Subcutaneous abdominal adipose tissue (tissue), 5 donors: ENCODE measurements around the gene ZC3H12A.
A peak's percentile ranks its signal among the peaks of the same experiment; 100 is the strongest.

Experiments used
- H3K27ac ChIP-seq: one replicate; pipeline ENCODE4 v1.7.0; 2013; ENCODE audit warnings: low read depth, mild to moderate bottlenecking, inconsistent platforms, low read length, moderate library complexity
- H3K27me3 ChIP-seq, 5 donors: one replicate each; pipeline ENCODE4 v1.7.0; 2013; ENCODE audit warnings: low read length in 5 of 5, inconsistent platforms in 1 of 5; ENCODE audit not compliant: control insufficient read depth in 5 of 5, insufficient read depth in 4 of 5
- H3K36me3 ChIP-seq, 5 donors: one replicate each; pipeline ENCODE4 v1.7.0; 2013; ENCODE audit warnings: low read length in 5 of 5; ENCODE audit not compliant: control insufficient read depth in 5 of 5, insufficient read depth in 5 of 5
- H3K4me1 ChIP-seq, 5 donors: one replicate each; pipeline ENCODE4 v1.7.0; 2013; ENCODE audit warnings: low read length in 5 of 5, mild to moderate bottlenecking in 3 of 5, moderate library complexity in 1 of 5; ENCODE audit not compliant: control insufficient read depth in 5 of 5, insufficient read depth in 5 of 5
- H3K4me3 ChIP-seq, 5 donors: one replicate each; pipeline ENCODE4 v1.7.0; 2013; ENCODE audit warnings: low read length in 5 of 5, low read depth in 1 of 5
- H3K9ac ChIP-seq, 5 donors: one replicate each; pipeline ENCODE4 v1.7.0; 2013; ENCODE audit warnings: low read length in 5 of 5, mild to moderate bottlenecking in 4 of 5, moderate library complexity in 3 of 5
- H3K9me3 ChIP-seq, 5 donors: one replicate each; pipeline ENCODE4 v1.7.0; 2013; ENCODE audit warnings: low read length in 5 of 5; ENCODE audit not compliant: control insufficient read depth in 5 of 5
- donor health status: healthy.
- donor health status: healthy.
- donor health status: healthy.
- donor health status: healthy.
- donor health status: healthy.

Gene ZC3H12A

DNA sequence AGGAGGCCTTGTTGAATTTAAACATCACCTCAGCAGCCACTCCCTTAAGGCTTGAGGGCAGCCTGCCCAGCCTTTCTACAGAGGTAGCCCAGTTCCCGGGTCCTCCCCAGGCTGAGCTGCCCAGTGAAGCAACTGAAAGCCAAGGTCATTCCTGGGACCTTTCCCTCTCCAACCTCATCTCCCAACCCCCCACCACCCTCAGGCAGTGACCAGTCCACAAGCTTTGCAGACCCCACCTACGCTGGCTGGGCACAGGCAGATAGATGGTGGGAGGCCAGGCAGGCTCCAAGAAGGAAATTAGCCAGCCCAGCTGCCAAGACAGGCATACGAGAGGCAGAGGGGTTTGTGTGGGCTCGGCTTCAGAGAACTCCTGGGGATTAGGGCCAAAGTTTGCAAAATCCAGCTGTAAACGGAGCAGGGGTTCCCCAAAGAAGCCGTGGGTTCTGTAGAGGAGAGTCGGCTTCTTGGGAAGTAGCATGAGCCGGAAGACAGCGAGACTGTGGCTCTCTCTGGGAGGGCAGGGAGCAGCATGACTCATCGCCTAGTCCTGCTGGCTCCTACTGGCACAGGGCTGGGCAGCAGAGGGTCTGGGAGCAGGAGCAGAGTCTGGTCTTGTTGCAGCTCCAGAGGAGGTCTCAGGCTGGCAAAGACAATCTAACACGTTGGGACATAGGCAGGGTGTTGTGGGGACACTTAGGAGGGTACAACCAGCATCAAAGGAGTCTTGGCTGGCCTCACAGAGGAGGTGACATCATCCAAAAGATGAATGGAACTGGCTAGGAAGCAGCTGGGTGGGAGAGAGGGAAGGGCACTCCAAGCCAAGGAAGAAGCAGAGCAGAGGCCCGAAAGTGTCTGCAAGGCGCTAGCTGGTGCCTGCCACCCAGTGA lies 2.8 kb upstream of the ZC3H12A start:
- Histone ChIP-seq H3K4me3 (peak overlapping the region; percentile 8 to 52 (median 14)), H3K36me3 (peaks cover 0 to 8% (median 5%) of the 10 kb centered on the region in 5 donors), H3K27ac (peak overlapping the region; percentile 70), H3K9me3 (peaks cover 0 to under 1% (median 0%) of the 10 kb centered on the region in 5 donors), H3K27me3 (peaks cover 0 to 2% (median 0%) of the 10 kb centered on the region in 5 donors), H3K4me1 (peaks cover 22 to 51% (median 45%) of the 10 kb centered on the region in 5 donors), H3K9ac (peak overlapping the region in 4 of 5 donors; percentile 42 to 74 (median 60))

DNA sequence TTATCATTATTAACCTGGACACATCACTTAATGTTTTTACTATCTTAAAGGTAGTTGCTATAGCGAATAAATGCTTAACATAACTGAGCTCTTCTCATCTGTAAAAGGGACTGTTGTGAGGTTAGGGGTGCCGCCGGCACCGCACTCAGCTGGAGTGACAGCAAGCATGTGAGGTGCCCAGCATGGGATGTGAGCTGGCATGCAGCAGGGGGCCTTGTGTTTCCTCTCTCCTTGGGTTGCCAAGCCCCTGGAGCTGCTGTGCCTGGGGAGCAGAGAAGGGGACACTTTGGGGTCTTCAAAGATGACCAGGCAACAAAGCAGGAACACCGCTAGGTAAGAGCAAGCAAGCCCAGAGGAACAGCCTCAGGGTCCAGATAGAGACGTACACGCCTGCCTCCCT lies 2.1 kb upstream of the ZC3H12A start:
- Histone ChIP-seq H3K36me3 (peaks cover 0 to 11% (median 5%) of the 10 kb centered on the region in 5 donors), H3K4me3 (peak overlapping the region in 1 of 5 donors; percentile 4), H3K9ac (peak overlapping the region in 3 of 5 donors; percentile 40 to 74 (median 42)), H3K27ac (peak overlapping the region; percentile 70), H3K9me3 (peaks cover 0 to 3% (median 0%) of the 10 kb centered on the region in 5 donors), H3K4me1 (peaks cover 29 to 58% (median 52%) of the 10 kb centered on the region in 5 donors), H3K27me3 (peaks cover 0 to 3% (median 0%) of the 10 kb centered on the region in 5 donors)

DNA sequence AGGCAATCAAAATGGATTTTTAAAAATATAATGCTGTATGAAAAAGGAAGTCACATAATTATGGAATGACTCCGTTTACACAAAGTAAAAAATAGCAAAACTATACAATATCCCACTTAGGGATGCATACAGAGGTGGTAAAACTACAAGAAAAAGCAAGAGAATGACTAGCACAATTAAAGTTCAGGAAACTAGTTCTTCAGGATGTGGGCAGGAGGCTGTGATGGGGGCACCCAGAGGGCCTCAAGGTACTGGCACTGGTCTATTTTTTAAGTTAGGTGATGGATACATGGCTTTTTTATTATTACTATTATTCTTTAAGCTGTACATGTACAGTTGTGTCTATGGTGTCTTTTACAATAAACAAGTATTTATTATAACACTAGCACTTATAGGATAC lies 1.4 kb upstream of the ZC3H12A start:
- H3K27ac ChIP-seq, result peak overlapping the region; percentile 70
- H3K9me3 ChIP-seq, result peaks cover 0 to 3% (median 0%) of the 10 kb centered on the region in 5 donors
- H3K36me3 ChIP-seq, result peaks cover 0 to 16% (median 8%) of the 10 kb centered on the region in 5 donors
- no peak overlapping the region for H3K4me3 ChIP-seq
- peak overlapping the region in 1 of 5 donors; percentile 18 for H3K9ac ChIP-seq
- peaks cover 30 to 65% (median 59%) of the 10 kb centered on the region in 5 donors for H3K4me1 ChIP-seq
- H3K27me3 ChIP-seq, result peaks cover 0 to 3% (median 0%) of the 10 kb centered on the region in 5 donors

DNA sequence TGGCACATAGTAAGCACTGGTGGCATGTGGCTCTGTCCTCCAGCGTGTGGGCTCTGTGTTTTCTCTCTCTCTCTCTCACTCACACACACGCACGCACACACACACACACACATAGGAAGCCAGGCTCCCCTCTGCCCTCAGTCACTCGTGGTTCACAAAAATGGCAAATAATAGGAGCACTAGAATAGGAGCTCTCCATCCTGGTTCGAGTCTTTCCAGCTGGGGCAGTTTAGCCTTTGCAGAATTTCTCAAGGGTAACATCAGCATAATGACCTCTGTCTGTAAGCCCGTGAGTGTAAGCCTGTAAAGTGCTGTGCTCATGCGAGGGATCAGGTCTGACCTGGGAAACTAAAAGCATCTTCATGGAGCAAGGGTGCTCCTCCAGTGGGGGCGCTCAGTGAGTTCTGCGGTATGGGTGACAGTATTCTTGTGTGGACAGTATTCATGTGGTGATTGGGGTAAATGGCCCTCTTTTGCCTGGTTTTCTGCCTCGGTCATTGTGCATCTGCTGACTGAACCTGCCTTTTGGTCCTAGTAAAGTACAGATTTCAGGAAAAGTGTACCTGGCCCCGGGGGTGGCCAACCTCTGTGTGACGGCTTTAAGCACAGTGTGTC lies 842 bp upstream of the ZC3H12A start:
- Histone ChIP-seq H3K9me3 (peaks cover 0 to 3% (median 0%) of the 10 kb centered on the region in 5 donors), H3K27me3 (peaks cover 0 to 3% (median 0%) of the 10 kb centered on the region in 5 donors), H3K9ac (peak overlapping the region; percentile 18 to 94 (median 89)), H3K36me3 (peaks cover 0 to 21% (median 13%) of the 10 kb centered on the region in 5 donors), H3K4me1 (peaks cover 35 to 71% (median 65%) of the 10 kb centered on the region in 5 donors), H3K4me3 (peak overlapping the region; percentile 79 to 95 (median 91)), H3K27ac (peak overlapping the region; percentile 70)

DNA sequence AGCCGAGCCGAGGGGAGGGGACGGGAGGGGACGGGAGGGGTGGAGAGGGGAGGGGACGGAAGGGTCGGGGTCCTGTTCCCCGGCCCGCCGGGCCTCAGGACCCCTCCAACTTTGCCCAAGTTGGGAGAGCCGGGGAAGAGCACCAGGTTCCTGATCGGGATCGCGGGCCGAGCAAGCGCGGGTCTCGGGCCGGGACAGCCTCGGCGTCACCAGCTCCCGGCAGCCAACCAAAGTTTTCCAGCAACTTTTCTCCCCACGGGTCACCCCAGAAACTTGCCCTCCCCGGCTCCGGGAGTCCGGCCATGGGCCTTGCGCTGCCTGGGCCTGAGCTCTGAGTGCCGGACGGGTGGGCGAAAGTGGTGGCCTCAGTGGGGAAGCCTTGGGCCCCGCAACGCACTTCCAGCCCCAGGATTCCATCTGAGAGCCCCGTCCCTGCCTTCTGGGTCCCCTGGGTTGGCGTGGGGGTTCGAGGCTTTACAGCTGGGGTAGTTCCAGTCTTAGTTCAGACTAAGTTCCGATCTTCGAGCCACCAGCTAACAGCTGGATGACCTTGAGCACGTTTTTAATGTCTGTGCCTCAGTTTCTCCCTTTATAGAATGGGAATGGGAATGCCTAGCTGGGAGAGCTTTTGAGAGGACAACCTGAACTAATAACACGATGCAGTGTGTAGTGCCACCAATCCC lies 458 bp downstream of the ZC3H12A start:
- Histone ChIP-seq H3K27ac (peak overlapping the region; percentile 98), H3K9me3 (peaks cover 0 to 3% (median 0%) of the 10 kb centered on the region in 5 donors), H3K4me3 (peak overlapping the region; percentile 82 to 94 (median 90)), H3K27me3 (peaks cover 0 to 3% (median 0%) of the 10 kb centered on the region in 5 donors), H3K4me1 (peaks cover 43 to 84% (median 78%) of the 10 kb centered on the region in 5 donors), H3K36me3 (peaks cover 0 to 25% (median 15%) of the 10 kb centered on the region in 5 donors), H3K9ac (peak overlapping the region; percentile 77 to 92 (median 90))

DNA sequence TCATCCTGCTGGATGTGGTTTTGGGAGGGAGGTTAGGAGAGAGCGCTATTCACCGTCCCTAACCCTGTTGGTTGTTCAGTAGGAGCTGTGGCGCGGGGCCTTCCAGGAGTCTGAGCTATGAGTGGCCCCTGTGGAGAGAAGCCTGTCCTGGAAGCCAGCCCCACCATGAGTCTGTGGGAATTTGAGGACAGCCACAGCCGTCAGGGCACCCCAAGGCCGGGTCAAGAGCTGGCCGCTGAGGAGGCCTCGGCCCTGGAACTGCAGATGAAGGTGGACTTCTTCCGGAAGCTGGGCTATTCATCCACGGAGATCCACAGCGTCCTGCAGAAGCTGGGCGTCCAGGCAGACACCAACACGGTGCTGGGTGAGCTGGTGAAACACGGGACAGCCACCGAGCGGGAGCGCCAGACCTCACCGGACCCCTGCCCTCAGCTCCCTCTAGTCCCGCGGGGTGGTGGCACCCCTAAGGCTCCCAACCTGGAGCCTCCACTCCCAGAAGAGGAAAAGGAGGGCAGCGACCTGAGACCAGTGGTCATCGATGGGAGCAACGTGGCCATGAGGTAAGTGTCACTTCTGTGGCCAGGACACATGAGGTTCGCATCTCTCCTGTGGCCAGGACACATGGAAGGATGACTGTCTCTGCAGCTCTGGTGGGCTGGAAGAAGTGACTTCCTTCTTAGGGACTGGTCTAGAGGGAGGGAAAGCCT lies 1.2 kb downstream of the ZC3H12A start:
- peak overlapping the region; percentile 98 for H3K27ac ChIP-seq
- peaks cover 0 to 3% (median 0%) of the 10 kb centered on the region in 5 donors for H3K27me3 ChIP-seq
- H3K9me3 ChIP-seq, result peaks cover 0 to 3% (median 0%) of the 10 kb centered on the region in 5 donors
- H3K4me3 ChIP-seq, result peak overlapping the region; percentile 82 to 94 (median 90)
- peak overlapping the region; percentile 77 to 92 (median 90) for H3K9ac ChIP-seq
- peaks cover 0 to 31% (median 22%) of the 10 kb centered on the region in 5 donors for H3K36me3 ChIP-seq
- H3K4me1 ChIP-seq, result peaks cover 46 to 91% (median 85%) of the 10 kb centered on the region in 5 donors

DNA sequence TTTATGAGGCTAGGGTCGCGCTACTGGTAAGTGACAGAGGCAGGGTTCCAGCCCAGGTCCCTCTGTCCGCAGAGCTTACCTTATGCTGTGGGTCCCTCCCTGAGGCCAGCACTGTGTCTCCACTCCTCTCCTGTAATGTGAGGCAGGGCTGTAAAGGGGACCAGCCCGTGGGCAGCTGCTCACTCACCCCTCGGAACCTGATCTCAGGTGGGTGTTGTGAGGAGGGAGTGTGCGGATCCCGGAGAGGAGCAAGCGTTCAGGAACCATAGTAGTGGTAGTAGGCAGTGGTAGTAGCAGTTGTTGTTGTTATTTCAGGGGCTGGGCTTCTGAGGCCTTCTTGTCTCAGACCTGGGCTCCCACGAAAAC lies 1.7 kb downstream of the ZC3H12A start:
- peaks cover 0 to 3% (median 0%) of the 10 kb centered on the region in 5 donors for H3K27me3 ChIP-seq
- H3K9ac ChIP-seq, result peak overlapping the region; percentile 1 to 91 (median 81)
- H3K4me3 ChIP-seq, result peak overlapping the region; percentile 77 to 94 (median 90)
- peak overlapping the region; percentile 98 for H3K27ac ChIP-seq
- H3K4me1 ChIP-seq, result peaks cover 46 to 89% (median 83%) of the 10 kb centered on the region in 5 donors
- peaks cover 0 to 36% (median 27%) of the 10 kb centered on the region in 5 donors for H3K36me3 ChIP-seq
- H3K9me3 ChIP-seq, result peaks cover 0 to 3% (median 0%) of the 10 kb centered on the region in 5 donors

DNA sequence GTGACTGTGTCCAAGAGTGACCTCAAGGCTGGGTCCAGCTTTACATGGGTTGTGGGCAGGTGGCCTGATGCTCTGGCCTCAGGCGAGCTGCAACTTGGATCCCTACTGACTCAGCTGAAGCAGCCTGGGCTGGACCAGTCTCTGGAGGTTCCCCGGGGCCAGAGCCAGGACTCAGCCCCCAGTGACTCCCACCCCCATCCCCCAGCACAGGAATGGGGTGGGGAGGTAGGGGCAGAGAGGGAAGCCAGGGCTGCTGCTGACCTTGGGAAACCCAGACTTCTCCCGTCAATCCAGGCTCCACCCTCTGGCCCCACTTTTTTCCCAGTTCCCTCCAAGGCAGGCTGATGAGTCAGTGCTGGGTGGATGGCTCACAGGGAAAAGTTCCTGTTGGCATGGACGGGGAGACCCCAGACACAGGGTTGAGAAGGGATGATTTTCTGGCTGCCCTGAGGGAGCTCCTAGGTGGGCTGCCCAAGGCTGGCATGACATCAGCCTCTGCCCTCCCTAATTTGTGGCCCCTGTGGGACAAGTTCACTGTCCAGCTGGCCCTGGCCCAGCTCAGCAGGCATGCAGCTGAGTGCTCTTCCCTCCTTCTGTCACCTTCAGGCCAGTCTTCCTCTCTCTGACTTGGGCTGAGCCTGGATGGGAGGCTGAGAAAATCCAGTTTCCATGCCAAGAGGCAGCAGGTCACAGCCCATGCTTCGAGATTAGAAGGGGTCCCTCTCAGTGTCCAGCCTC lies 2.2 kb downstream of the ZC3H12A start:
- Histone ChIP-seq H3K27ac (peak overlapping the region; percentile 98), H3K36me3 (peaks cover 0 to 42% (median 32%) of the 10 kb centered on the region in 5 donors), H3K9me3 (peaks cover 0 to 3% (median 0%) of the 10 kb centered on the region in 5 donors), H3K9ac (peak overlapping the region; percentile 58 to 91 (median 81)), H3K4me1 (peaks cover 42 to 83% (median 77%) of the 10 kb centered on the region in 5 donors), H3K27me3 (peaks cover 0 to 3% (median 0%) of the 10 kb centered on the region in 5 donors), H3K4me3 (peak overlapping the region; percentile 82 to 94 (median 90))
